CD4-positive, alpha-beta T cell treated with Interferon alpha-2 for 1 hour (primary cell): ENCODE measurements around the gene MRGPRX1.
"Not testable (repeated sequence)": the region's sequence is repeated elsewhere in the genome, so short reads cannot be mapped to it uniquely, and the experiment has no call there.

Experiments used
- DNase-seq, 2 donors: peaks; one replicate each; pipeline ENCODE4 v3.0.0-alpha.2; 2020 to 2022

Gene MRGPRX1

DNA sequence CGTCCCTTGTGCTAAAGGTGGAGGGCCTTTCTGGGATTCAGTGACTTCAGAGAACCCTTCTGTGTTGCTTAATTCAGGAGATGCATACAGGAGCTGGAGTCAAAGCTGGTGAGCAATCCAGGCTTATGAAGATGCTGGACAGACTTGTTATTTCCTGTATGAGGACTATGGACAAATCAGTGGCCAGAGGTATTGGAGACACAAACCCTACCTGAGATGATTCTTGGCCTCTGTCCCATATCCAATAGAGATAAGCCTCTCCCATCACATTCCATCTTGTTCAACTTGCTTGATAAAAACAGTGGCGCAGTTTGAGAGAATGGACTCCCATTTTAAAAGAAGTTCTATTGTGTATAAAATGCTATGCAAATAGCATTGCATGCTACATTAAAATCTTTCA, at the start of gene MRGPRX1:
Gene MRGPRX1 (minus strand): TSS at position 101 of the 400 bp plus-strand sequence. CDS start 4,630 bp downstream, outside the sequence.
- DNase-seq: no peak

DNA sequence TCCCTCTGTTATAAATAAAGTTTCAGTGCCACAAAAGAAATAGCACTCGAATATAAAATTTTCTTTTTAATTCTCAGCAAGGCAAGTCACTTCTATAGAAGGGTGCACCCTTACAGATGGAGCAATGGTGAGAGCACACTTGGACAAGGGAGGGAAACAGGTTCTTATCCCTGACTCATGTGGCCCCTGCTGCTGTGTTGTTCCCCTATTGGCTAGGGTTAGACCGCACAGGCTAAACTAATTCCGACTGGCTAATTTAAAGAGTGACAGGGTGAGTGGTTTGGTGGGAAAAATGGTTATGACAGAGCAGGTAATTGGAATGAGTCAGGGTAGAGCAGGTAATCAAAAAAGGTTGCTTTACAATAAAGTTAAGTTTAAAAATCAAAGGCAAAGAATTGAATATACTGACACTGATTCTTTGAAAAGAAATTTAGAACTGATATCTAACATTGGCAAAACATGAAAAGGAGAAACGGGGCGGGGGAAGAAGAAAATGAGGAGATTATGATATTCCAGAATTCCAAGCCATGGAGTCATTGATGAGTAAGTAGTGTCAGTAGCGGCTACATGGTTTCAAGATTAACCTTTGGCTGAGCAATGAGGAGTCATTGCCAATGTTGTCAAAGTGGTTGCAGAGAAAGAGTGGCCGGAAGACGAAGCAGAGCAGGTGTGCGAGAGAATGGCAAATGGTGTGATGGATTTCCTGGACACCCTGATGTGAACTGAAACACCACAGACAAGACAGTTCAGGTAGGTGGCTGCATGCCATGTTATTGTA, 48.4 kb upstream of the MRGPRX1 start:
- no peak for DNase-seq

DNA sequence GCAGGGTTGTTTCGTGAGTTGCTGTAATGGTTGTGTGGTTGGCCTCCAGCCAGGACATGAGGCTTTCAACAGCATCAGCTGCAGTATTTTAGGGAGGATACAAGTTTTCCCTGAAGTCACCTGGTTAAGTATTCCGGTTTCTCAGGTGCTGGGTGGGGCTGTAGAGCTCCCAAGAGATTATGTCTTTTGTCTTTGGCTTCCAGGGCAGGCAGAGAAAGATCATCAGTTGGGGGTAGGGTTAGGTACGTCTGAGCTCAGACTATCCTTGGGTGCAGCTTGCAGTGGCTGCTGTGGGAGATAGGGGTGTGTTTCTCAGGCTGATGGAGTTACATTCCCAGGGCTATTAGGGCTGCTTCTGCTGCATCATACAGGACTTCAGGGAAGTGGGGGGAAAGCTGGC, 47.5 kb upstream of the MRGPRX1 start:
- no peak for DNase-seq

DNA sequence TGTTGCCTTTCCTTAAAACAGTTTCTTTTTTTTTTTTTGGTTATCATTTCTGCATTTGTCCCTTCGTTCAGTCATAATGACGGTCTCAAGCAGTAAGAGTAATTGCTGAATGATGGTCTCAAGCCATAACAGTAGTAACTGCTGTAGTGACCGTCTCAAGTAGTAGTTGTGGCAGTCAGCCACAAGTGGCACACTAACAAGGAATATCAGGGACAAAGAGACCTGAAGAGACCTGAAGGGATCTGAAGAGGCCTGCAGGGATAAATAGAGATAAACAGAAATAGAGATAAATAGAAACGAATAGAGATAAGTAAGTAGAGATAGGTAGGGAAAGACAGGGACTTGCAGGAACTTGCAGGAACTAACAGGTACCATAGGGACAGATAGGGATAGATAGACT, 42.7 kb upstream of the MRGPRX1 start:
- no peak for DNase-seq

DNA sequence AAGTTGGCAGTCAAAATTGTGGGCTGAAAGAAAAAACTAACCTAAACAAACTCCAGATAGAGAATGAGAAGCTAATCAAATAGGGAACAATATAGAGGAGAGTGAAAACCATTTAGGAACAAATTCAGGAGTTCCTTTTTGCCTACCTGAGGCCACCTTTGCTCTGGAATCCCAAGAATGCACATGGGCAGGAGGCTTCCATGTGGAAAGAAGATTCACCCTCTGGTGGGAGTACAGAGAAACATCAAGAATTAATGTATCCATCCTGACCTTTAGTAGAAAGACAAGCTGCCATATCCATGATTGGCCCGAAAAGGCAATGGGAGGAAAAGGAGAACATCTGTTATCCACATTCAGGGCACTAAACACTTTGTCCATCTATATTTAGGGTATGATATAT, 35.0 kb upstream of the MRGPRX1 start:
- no peak for DNase-seq

DNA sequence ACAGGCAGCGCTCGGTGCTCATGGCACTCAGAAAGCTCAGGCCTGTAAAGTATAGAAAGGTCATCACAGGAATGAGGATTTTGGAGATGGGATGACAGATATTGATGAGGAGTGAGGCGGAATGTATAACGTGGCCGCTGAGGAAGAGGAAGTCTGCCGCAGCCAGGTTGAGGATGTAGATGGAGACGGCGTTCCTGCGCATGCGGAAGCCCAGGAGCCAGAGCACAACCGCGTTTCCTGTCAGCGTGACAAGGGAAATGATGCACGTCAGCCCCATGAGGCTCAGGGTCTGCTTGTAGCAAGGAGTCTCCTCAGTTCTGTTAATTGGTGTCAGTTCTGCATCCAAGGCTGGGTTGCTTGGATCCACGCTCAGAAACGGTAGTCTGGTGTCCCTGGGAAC, 33.1 kb upstream of the MRGPRX1 start:
- no peak for DNase-seq

DNA sequence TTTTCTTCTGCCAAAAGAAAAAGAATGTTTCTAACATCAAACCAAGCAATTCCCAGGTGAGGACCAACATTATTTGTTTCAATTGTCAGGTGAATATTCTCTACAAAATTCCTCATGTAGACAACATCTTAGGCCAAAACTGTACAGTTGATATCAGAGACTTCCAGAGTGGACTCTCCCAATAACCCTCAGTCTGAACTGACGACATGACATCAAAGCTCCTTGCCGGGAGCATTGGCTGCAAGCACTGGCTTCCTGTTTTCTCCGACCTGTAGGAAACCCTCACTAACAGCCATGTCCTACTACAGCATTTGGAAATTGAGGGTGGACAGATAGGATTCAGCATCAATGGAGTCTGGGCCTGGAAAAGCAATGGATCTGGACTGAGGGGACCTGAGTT, 30.5 kb upstream of the MRGPRX1 start:
- no peak for DNase-seq

DNA sequence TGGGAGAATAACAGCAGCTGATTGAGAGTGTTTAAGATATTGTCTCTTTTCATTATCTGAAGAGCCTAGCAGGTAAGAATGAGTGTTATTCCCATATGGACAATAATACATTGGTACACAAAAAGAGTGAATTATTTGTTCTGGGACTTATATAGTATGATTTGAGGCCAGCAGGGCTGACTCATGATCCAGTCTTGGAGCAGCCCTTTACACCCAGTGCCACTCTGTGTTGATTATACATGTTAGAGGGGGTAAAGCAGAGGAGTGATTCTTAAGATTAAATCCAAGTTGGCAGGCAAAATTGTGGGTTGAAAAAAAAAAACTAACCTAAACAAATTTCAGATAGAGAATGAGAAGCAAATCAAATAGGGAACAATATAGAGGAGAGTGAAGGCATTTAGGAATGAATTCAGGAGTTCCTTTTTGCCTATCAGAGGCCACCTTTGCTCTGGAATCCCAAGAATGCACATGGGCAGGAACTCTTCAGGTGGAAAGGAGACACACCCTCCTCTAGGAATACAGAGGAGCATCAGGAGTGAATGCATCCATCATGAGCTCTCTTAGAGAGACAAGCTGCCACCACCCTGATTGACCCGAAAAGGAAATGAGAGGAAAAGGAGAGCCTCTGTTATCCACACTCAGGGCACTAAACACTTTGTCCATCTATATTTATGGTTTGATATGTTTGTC, 19.2 kb upstream of the MRGPRX1 start:
- DNase-seq: no peak

DNA sequence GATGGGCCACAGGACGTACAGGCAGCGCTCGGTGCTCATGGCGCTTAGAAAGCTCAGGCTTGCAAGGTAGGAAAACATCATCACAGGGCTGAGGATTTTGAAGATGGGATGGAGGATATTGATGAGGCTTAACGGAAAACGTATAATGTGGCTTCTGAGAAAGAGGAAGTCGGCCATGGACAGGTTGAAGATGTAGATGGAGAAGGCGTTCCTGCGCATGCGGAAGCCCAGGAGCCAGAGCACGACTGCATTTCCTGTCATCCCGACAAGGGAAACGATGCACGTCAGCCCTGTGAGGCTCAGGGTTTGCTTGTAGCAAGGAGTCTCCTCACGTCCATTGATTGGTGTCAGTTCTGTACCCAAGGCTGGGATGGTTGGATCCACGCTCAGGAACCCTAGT, 17.4 kb upstream of the MRGPRX1 start:
- DNase-seq: no peak

DNA sequence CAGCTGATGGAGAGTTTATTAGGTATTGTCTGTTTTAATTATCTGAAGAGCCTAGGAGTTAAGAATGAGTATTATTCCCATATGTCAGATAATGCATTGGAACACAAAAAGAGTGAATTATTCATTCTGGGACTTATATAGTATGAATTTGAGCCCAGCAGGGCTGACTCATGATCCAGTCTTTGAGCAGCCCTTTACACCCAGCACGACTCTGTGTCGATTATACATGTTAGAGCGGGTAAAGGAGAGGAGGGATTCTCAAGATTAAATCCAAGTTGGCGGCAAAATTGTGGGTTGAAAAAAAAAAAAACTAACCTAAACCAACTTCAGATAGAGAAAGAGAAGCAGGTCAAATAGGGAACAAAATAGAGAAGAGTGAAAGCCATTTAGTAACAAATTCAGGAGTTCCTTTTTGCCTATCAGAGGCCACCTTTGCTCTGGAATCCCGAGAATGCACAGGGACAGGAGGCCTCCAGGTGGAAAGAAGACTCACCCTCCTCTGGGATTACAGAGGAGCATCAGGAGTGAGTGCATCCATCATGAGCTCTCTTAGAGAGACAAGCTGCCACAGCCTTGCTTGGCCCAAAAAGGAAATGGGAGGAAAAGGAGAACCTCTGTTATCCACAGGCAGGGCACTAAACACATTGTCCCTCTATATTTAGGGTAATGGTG, 3.1 kb downstream of the MRGPRX1 start:
- no peak for DNase-seq

DNA sequence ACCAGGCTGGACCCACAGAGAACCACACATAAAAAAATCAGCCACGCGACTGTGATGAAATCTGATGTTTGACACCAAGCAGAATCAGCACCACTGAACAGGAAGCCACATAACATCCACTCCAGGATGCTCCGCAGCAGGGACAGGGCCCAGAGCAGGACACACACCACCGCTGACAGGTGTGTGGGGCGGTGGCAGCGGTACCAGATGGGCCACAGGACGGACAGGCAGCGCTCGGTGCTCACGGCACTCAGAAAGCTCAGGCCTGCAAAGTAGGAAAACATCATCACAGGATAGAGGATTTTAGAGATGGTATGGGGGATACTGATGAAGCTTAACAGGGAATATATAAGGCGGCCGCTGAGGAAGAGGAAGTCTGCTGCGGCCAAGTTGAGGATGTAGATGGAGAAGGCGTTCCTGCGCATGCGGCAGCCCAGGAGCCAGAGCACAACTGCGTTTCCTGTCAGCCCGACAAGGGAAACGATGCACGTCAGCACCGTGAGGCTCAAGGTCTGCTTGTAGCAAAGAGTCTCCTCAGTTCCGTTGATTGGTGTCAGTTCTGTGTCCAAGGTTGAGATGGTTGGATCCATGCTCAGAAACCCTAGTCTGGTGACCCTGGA, 4.9 kb downstream of the MRGPRX1 start:
- DNase-seq: no peak

DNA sequence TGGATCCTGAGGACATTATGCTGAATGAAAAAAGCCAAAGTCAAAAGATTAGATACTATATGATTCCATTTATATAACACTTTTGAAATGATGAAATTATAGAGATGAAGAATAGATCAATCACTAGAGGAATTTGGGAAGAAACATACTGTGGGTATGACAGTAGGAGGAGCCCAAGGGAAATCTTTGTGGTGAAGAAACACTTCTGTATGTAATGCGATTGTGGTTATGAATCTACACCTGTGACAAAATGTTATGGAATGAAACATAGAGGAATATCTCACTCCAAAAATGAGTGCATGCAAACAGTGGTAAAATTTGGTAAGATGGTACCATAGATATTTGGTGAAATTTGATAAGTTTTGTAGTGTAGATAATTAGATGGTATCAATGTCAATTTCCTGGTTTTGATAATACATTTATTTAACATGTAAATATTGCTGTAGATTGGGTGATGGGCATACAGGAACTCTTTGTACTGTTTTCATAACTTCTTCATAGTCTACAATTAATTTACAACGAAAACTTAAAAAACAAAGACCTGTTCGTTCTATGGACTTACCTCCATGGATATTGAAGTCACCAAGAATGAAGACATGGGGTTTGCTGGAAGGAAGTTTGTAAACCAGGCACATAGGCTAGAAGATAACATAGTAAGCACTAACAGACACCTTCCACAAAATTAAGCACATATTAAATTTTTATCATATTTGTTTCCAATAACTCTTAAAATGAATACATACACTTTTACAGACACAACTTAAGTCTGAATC, 11.5 kb downstream of the MRGPRX1 start:
- DNase-seq: no peak

DNA sequence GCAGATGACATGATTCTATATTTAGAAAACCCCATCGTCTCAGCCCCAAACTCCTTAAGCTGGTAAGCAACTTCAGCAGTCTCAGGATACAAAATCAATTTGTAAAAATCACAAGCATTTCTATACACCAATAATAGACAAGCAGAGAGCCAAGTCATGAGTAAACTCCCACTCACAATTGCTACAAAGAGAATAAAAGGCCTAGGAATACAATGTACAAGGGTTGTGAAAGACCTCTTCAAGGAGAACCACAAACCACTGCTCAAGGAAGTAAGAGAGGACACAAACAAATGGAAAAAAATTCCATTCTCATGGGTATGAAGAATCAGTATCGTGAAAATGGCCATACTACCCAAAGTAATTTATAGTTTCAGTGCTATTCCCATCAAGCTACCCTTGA, 13.8 kb downstream of the MRGPRX1 start:
- DNase-seq: not testable (repeated sequence)

DNA sequence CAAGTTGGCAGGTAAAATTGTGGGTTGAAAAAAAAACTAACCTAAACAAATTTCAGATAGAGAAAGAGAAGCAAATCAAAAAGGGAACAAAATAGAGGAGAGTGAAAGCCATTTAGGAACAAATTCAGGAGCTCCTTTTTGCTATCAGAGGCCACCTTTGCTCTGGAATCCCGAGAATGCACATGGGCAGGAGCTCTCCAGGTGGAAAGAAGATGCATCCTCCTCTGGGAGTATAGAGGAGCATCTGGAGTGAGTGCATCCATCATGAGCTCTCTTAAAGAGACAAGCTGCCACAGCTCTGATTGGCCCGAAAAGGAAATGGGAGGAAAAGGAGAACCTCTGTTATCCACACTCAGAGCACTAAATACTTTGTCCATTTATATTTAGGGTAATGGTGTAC, 26.3 kb downstream of the MRGPRX1 start:
- DNase-seq: no peak

DNA sequence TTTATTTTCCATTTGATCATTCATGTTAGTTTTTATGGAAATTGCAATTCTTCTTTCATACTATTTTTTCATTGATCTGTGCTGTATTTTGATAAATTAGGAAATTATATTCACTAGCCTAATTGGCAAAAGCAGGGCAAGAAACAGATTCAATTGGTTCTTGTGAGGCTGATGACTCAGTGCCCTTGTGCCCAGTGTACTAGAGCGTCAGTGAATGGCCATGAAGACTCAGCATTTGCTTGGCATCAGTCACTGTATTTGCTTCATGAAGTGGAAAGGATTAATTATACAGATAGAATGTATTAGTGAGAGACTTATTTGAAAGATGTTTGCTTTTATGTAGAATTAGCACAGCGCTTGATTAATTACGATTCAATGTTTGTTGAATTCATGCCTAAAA, 31.8 kb downstream of the MRGPRX1 start:
- no peak for DNase-seq

DNA sequence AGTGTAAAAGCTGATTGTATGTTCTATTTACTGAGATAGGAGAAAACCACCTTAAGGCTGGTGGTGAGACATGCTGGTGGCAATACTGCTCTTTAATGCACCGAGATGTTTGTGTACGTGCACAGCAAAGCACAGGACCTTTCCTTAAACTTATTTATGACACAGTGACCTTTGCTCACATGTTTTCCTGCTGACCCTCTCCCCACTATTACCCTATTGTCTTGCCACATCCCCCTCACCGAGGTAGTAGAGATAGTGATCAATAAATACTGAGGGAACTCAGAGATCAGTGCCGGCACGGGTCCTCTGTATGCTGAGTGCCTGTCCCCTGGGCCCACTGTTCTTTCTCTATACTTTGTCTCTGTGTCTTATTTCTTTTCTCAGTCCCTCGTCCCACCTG, 38.6 kb downstream of the MRGPRX1 start:
- not testable (repeated sequence) for DNase-seq

DNA sequence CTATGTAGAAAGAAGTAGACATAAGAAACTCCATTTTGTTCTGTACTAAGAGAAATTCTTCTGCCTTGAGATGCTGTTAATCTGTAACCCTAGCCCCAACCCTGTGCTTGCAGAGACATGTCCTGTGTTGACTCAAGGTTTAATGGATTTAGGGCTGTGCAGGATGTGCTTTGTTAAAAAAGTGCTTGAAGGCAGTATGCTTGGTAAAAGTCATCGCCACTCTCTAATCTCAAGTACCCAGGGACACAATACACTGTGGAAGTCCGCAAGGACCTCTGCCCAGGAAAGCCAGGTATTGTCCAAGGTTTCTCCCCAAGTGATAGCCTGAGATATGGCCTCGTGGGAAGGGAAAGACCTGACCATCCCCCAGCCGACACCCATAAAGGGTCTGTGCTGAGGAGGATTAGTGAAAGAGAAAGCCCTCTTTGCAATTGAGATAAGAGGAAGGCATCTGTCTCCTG, 39.0 kb downstream of the MRGPRX1 start:
- not testable (repeated sequence) for DNase-seq

DNA sequence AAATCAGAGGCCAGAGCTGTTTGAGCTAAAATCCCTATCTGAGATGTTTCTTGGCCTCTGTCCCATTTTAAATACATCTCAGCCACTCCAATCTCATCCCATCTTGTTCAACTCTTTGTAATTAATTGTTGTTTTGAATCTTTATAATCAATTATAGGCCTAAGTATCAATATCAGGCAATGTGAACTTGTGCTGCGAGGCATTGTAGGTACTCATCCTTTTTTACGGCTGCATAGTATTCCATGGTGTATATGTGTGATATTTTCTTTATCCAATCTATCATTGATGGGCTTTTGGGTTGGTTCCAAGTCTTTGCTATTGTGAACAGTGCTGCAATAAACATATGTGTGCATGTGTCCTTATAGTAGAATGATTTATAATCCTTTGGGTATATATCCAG, 47.5 kb downstream of the MRGPRX1 start:
- DNase-seq: not testable (repeated sequence)

DNA sequence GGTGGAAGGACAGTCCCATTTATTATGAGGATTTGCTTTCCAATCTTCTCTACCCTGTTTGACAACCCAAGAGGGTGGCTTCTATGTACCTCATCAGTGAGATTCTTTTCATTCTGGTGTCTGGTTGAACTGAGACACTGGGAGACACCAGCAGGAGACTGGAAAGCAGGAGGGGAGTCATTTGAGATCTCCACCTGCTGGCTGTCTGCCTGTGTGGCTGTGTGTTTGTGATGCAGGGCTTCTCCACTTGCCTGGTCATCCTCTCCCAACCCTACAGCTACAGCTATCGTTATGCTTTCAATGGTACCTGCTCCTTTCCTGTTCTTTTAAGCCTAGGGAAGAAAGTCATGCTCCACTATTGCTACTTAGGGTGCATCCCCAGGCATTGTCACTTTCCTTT, 48.6 kb downstream of the MRGPRX1 start:
- no peak for DNase-seq
